ENCODE results near the gene SLC25A21.
A peak's percentile ranks its signal among the peaks of the same experiment; 100 is the strongest.

The SLC25A21 gene

GRCh38 chr14:36946872-36947271, 225.5 kb downstream of the SLC25A21 start:
- TF ChIP-seq CTCF (IDR thresholded peaks at IDR 0.05; ENCODE audit: insufficient read depth, low read length, missing control alignments): no peak
- no peak for DNase-seq (ENCODE audit: low read depth, low spot score)
- ChIA-PET CTCF (interaction anchor here (0.8 to 1.7 kb wide), 4 partner anchors 14 to 393 kb away, joined by 3 to 4 read pairs (median 4); no protein-coding TSS in a partner anchor), POLR2A (no interaction called here)
- H3K4me3 ChIP-seq (ENCODE audit: low read depth, low read length): no peak overlapping the region

DNA sequence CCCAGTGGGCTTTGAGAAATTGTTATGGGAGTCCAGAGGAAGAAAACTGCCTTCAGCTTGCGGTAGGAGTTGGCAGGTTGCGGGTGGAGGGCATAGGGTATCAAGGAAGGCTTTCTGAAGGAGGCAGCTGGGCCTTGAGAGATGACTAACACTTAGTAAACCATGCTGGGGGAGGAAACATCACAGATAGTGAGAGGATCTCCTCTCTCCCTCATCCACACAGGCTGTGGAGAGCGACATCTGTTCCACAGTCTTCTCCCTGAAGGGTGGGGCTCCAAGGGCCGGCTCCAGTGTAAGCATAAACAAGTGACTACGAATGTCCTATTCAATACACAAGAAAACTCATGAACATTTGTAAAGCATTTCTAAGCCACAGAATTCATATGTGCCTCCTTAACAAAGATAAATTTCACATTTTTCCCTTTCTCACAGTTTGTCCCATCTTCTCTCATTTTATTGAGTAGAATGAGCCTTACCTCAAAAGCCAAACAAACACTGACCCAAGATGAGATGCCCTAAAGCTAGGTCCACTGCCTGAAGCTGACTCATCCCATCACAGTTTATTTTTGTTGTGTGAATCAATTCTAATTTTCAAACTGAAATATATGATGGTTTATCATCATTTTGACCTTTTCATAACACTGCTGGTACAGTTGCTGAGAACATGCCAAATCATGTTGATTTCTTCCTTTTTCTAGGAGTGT, 227.9 kb downstream of the SLC25A21 start:
- no peak for TF ChIP-seq CTCF (IDR thresholded peaks at IDR 0.05; ENCODE audit: insufficient read depth, low read length, missing control alignments)
- no peak for DNase-seq (ENCODE audit: low read depth, low spot score)
- POLR2A ChIA-PET: no interaction called here
- CTCF ChIA-PET: interaction anchor here (1.0 to 5.1 kb wide), 9 partner anchors 8 to 391 kb away, joined by 3 to 47 read pairs (median 15); no protein-coding TSS in a partner anchor
- no peak overlapping the region for H3K4me3 ChIP-seq (ENCODE audit: low read depth, low read length)

DNA sequence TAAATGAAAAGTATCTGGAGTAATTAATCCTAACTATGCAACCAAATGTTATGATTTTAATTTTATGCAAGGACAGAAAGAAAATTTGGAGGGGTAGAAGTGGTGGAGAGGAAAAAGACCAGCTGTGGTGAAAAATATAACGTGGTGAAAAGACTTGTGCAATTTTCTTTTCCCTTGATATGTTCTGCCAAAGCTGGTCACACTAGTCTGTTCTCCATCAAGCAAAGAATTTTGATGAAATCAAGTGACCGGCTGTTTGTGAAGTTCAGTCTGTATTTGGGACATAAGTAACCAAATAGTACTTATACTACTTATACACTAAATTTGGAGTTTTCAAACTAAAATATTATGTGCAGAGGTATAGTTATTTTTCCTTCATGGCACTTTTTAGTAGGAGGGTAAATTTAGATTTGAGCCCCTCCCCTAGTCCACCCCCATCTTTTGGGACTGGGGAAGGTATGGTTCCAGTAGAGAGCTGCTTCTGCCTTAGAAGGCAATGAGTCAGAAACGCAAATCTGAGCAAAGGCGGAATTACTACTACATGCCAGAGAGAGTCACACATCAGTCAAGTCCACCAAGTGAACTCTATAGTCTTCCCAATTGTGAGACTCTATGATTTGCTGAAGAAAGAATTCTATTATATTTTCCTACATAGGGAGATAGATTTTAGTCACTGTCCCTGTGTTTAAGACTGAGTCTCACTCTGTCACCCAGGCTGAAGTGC, 229.7 kb downstream of the SLC25A21 start:
- TF ChIP-seq CTCF (IDR thresholded peaks at IDR 0.05; ENCODE audit: insufficient read depth, low read length, missing control alignments): no peak
- DNase-seq (ENCODE audit: low read depth, low spot score): no peak
- CTCF ChIA-PET: interaction anchor here (0.6 to 5.1 kb wide), 28 partner anchors 10 to 389 kb away, joined by 3 to 47 read pairs (median 5); no protein-coding TSS in a partner anchor
- POLR2A ChIA-PET: no interaction called here
- no peak overlapping the region for H3K4me3 ChIP-seq (ENCODE audit: low read depth, low read length)

- ChIA-PET CTCF (interaction anchor here (0.6 to 5.1 kb wide), 37 partner anchors 9 to 860 kb away, joined by 3 to 47 read pairs (median 5); no protein-coding TSS in a partner anchor), POLR2A (no interaction called here)
- DNase-seq (ENCODE audit: low read depth, low spot score): no peak
Observed at GRCh38 chr14:36941783-36942521, 230.5 kb downstream of the SLC25A21 start.

DNA sequence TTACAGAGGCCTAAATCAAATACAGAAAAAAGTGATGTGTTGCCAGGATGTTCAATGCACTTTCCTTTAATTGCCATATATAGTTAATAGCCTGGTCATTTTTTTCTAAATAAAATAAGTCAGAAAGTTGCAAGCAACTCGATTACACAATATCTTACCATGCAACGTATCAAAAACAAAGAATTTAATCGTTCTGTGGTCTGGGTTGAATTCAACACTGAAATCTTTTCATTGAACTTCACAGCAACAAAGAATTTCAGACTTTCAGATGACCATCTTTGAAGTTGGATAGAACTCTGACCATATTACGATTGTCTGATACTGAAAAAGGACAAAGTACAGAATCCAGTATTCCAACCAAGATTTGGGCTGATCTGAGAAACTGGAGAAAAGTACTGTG, 231.9 kb downstream of the SLC25A21 start:
- no peak for TF ChIP-seq CTCF (IDR thresholded peaks at IDR 0.05; ENCODE audit: insufficient read depth, low read length, missing control alignments)
- no peak for DNase-seq (ENCODE audit: low read depth, low spot score)
- H3K4me3 ChIP-seq (ENCODE audit: low read depth, low read length): no peak overlapping the region
- CTCF ChIA-PET: interaction anchor here (1.2 to 5.1 kb wide), 5 partner anchors 12 to 292 kb away, joined by 3 to 47 read pairs (median 10); no protein-coding TSS in a partner anchor
- POLR2A ChIA-PET: no interaction called here

More at GRCh38 chr14:36941783-36942521, 230.5 kb downstream of the SLC25A21 start:
- H3K4me3 ChIP-seq (ENCODE audit: low read depth, low read length): no peak overlapping the region
- TF ChIP-seq CTCF (IDR thresholded peaks at IDR 0.05; ENCODE audit: insufficient read depth, low read length, missing control alignments): peak; percentile 93
